WTC11 (cell line): ENCODE results near the gene LRMDA.

Source experiments
- EMX1 ChIP-seq: fragments of 250-450 bp; sonication (Bioruptor Pico); IDR thresholded peaks from 2 replicates; pipeline ENCODE4 v1.8.0; 2021; ENCODE audit warnings: mild to moderate bottlenecking
- GABPB1 ChIP-seq: sonication (generic); formaldehyde crosslinking; IDR thresholded peaks from 2 replicates; pipeline ENCODE4 v1.8.1; 2023; ENCODE audit warnings: mild to moderate bottlenecking, missing genetic modification reagents
- TEAD4 ChIP-seq: sonication (generic); formaldehyde crosslinking; IDR thresholded peaks from 2 replicates; pipeline ENCODE4 v1.8.0; 2022; ENCODE audit warnings: mild to moderate bottlenecking, missing genetic modification reagents
- ZNF317 ChIP-seq: sonication (generic); formaldehyde crosslinking; IDR thresholded peaks from 2 replicates; pipeline ENCODE4 v1.8.1; 2023; ENCODE audit warnings: low read depth, mild to moderate bottlenecking, moderate library complexity, missing genetic modification reagents, borderline replicate concordance
- TF ChIP-seq, protein P1 (sequence below): fragments of 200-600 bp; IDR thresholded peaks from 2 replicates; pipeline ENCODE4 v1.8.0; 2022; ENCODE audit warnings: antibody characterized with exemption
- TF ChIP-seq, protein P2 (sequence below): sonication (generic); formaldehyde crosslinking; IDR thresholded peaks from 2 replicates; pipeline ENCODE4 v1.8.1; 2022; ENCODE audit warnings: low read depth, mild to moderate bottlenecking, moderate library complexity, missing genetic modification reagents, borderline replicate concordance
- TF ChIP-seq, protein P3 (sequence below): sonication (generic); formaldehyde crosslinking; IDR thresholded peaks from 2 replicates; pipeline ENCODE4 v1.8.1; 2023; ENCODE audit warnings: mild to moderate bottlenecking, missing genetic modification reagents
- TF ChIP-seq, protein P4 (sequence below): sonication (generic); formaldehyde crosslinking; IDR thresholded peaks from 2 replicates; pipeline ENCODE4 v1.8.1; 2023; ENCODE audit warnings: mild to moderate bottlenecking, missing genetic modification reagents, moderate library complexity
- TF ChIP-seq, protein P5 (sequence below): sonication (generic); formaldehyde crosslinking; IDR thresholded peaks from 2 replicates; pipeline ENCODE4 v1.8.1; 2022; ENCODE audit warnings: low read depth, missing genetic modification reagents, borderline replicate concordance
- TF ChIP-seq, protein P6 (sequence below): sonication (generic); formaldehyde crosslinking; IDR thresholded peaks from 2 replicates; pipeline ENCODE4 v1.8.0; 2022; ENCODE audit warnings: mild to moderate bottlenecking, missing genetic modification reagents

DNA sequence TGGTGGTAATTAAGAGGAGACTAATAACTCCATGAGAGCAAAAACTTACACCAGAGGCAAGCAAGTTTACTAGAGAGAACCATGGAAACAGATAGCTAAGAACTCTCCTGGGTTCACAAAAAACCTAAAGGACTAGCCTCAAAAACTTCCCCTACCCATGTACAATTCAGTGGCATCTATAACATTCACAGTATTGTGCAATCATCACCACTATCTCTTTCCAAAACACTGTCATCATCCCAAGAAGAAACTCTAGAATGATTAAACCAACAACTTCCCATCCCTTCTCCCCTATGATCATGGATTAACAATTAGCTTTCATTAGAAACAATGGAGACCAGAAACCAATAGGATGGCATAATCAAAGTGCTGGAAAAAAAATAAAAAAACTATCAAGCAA lies 1038.3 kb downstream of the LRMDA start:
- no peak for TF ChIP-seq ZNF317
- TF ChIP-seq, protein P1, sequence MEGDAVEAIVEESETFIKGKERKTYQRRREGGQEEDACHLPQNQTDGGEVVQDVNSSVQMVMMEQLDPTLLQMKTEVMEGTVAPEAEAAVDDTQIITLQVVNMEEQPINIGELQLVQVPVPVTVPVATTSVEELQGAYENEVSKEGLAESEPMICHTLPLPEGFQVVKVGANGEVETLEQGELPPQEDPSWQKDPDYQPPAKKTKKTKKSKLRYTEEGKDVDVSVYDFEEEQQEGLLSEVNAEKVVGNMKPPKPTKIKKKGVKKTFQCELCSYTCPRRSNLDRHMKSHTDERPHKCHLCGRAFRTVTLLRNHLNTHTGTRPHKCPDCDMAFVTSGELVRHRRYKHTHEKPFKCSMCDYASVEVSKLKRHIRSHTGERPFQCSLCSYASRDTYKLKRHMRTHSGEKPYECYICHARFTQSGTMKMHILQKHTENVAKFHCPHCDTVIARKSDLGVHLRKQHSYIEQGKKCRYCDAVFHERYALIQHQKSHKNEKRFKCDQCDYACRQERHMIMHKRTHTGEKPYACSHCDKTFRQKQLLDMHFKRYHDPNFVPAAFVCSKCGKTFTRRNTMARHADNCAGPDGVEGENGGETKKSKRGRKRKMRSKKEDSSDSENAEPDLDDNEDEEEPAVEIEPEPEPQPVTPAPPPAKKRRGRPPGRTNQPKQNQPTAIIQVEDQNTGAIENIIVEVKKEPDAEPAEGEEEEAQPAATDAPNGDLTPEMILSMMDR: no peak
- TF ChIP-seq TEAD4: no peak
- TF ChIP-seq, protein P2, sequence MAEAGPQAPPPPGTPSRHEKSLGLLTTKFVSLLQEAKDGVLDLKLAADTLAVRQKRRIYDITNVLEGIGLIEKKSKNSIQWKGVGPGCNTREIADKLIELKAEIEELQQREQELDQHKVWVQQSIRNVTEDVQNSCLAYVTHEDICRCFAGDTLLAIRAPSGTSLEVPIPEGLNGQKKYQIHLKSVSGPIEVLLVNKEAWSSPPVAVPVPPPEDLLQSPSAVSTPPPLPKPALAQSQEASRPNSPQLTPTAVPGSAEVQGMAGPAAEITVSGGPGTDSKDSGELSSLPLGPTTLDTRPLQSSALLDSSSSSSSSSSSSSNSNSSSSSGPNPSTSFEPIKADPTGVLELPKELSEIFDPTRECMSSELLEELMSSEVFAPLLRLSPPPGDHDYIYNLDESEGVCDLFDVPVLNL: no peak
- TF ChIP-seq, protein P3, sequence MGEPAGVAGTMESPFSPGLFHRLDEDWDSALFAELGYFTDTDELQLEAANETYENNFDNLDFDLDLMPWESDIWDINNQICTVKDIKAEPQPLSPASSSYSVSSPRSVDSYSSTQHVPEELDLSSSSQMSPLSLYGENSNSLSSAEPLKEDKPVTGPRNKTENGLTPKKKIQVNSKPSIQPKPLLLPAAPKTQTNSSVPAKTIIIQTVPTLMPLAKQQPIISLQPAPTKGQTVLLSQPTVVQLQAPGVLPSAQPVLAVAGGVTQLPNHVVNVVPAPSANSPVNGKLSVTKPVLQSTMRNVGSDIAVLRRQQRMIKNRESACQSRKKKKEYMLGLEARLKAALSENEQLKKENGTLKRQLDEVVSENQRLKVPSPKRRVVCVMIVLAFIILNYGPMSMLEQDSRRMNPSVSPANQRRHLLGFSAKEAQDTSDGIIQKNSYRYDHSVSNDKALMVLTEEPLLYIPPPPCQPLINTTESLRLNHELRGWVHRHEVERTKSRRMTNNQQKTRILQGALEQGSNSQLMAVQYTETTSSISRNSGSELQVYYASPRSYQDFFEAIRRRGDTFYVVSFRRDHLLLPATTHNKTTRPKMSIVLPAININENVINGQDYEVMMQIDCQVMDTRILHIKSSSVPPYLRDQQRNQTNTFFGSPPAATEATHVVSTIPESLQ (CRISPR knock-in tag): no peak
- no peak for TF ChIP-seq EMX1 (CRISPR knock-in tag)
- TF ChIP-seq, protein P4, sequence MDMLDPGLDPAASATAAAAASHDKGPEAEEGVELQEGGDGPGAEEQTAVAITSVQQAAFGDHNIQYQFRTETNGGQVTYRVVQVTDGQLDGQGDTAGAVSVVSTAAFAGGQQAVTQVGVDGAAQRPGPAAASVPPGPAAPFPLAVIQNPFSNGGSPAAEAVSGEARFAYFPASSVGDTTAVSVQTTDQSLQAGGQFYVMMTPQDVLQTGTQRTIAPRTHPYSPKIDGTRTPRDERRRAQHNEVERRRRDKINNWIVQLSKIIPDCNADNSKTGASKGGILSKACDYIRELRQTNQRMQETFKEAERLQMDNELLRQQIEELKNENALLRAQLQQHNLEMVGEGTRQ (CRISPR knock-in tag): no peak
- TF ChIP-seq, protein P5, sequence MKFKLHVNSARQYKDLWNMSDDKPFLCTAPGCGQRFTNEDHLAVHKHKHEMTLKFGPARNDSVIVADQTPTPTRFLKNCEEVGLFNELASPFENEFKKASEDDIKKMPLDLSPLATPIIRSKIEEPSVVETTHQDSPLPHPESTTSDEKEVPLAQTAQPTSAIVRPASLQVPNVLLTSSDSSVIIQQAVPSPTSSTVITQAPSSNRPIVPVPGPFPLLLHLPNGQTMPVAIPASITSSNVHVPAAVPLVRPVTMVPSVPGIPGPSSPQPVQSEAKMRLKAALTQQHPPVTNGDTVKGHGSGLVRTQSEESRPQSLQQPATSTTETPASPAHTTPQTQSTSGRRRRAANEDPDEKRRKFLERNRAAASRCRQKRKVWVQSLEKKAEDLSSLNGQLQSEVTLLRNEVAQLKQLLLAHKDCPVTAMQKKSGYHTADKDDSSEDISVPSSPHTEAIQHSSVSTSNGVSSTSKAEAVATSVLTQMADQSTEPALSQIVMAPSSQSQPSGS (CRISPR knock-in tag): no peak
- TF ChIP-seq GABPB1 (CRISPR knock-in tag): no peak
- TF ChIP-seq, protein P6, sequence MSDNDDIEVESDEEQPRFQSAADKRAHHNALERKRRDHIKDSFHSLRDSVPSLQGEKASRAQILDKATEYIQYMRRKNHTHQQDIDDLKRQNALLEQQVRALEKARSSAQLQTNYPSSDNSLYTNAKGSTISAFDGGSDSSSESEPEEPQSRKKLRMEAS (CRISPR knock-in tag): no peak
